Tibial nerve (tissue), 4 donors: ENCODE measurements around the gene ATP5MC3. TPM values are rescaled to one million over a fixed set of nuclear protein-coding genes. Genes with fewer than 3 reads are reported as not detected.

Experiments used
- small RNA-seq: library from RNA; depleted of rRNA; stranded (forward); fragments of <200 nt; gene quantifications from one replicate; pipeline ENCODE3, GENCODE V24; 2016
- total RNA-seq, 4 donors: library from RNA; depleted of rRNA; stranded (reverse); fragments of >200 nt; gene quantifications; one replicate each; pipeline ENCODE4 v1.1.0, GENCODE V29; 2016

The ATP5MC3 gene
- total RNA-seq, 4 donors from 2014 or later: 47.3 to 103 (median 74.2) TPM

Small RNAs within 50 kb of the gene (small RNA-seq; reads per million reads assigned to genes)
- gene MIR933: not detected

Other genes starting within 250 kb of the ATP5MC3 start
- 10 to 100 TPM; 17.3 to 27.2 (median 23.8) TPM for gene CHN1, start 176.3 kb downstream of the ATP5MC3 start, total RNA-seq
- gene ATF2, start 13.5 kb downstream of the ATP5MC3 start, total RNA-seq: 10 to 100 TPM; 44.8 to 69.9 (median 53.2) TPM